ENCODE data around the gene HOXD10. TPM values are rescaled to one million over a fixed set of nuclear protein-coding genes. Genes with fewer than 3 reads are reported as not detected.
A peak's percentile ranks its signal among the peaks of the same experiment; 100 is the strongest.

HOXD10 gene
- total RNA-seq, 1 donor, result not detected

DNA sequence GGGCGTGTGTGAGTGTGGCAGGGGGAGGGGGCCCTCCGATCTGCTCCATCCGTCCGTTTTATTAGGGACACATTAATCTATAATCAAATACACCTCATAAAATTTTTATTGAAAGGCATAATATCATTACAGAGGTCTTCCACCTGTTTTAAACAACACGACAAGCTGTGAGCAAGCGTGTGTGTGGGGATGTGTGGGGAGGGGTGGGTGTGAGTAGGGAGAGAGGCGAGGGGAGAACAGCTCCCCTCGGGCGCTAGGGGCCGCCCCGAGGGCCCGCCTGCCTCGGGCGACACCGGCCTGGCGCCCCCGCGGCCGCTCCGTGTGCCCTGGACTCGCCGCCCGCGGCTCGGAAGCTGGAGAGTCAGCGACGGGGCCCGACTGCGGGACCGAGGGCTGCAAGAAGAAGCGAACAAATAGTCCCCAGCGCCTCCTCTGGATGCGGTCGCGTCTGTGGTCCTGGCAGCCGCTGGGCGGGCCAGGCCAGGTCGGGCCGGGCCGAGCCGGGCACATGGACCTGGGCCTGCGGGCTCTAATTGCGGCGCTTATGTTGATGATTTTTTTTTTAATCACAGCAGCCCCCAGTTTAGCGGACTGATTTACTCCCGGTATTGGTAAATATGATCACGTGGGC, 5.6 kb downstream of the HOXD10 start:
- H2AFZ ChIP-seq (ENCODE audit: low read length), result peak overlapping the region; percentile 76
- no peaks in the 10 kb centered on the region for H3K79me2 ChIP-seq (ENCODE audit: insufficient read depth, low read length)
- H3K4me3 ChIP-seq (ENCODE audit: insufficient read depth, low read length), result peak overlapping the region; percentile 76
- no peaks in the 10 kb centered on the region for H4K20me1 ChIP-seq (ENCODE audit: insufficient read depth, low read length)
- H3K27me3 ChIP-seq (ENCODE audit: insufficient read depth, low read length), result peaks cover 71% of the 10 kb centered on the region
- TF ChIP-seq, protein P1, sequence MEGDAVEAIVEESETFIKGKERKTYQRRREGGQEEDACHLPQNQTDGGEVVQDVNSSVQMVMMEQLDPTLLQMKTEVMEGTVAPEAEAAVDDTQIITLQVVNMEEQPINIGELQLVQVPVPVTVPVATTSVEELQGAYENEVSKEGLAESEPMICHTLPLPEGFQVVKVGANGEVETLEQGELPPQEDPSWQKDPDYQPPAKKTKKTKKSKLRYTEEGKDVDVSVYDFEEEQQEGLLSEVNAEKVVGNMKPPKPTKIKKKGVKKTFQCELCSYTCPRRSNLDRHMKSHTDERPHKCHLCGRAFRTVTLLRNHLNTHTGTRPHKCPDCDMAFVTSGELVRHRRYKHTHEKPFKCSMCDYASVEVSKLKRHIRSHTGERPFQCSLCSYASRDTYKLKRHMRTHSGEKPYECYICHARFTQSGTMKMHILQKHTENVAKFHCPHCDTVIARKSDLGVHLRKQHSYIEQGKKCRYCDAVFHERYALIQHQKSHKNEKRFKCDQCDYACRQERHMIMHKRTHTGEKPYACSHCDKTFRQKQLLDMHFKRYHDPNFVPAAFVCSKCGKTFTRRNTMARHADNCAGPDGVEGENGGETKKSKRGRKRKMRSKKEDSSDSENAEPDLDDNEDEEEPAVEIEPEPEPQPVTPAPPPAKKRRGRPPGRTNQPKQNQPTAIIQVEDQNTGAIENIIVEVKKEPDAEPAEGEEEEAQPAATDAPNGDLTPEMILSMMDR (IDR thresholded peaks at IDR 0.05; ENCODE audit: extremely low read depth, low read depth, low read length), result no peak
- peak; percentile 92 for DNase-seq (ENCODE audit: insufficient read length, low spot score, missing footprints)
- H3K4me2 ChIP-seq (ENCODE audit: insufficient read depth, low read length), result peak overlapping the region; percentile 87
- H3K27ac ChIP-seq (ENCODE audit: low read depth, low read length), result no peak overlapping the region
- peaks cover 6% of the 10 kb centered on the region for H3K4me1 ChIP-seq (ENCODE audit: insufficient read depth, low read length)
- no peaks in the 10 kb centered on the region for H3K36me3 ChIP-seq (ENCODE audit: insufficient read depth, low read length)
- H3K9me3 ChIP-seq (ENCODE audit: low read depth, low read length), result no peaks in the 10 kb centered on the region

DNA sequence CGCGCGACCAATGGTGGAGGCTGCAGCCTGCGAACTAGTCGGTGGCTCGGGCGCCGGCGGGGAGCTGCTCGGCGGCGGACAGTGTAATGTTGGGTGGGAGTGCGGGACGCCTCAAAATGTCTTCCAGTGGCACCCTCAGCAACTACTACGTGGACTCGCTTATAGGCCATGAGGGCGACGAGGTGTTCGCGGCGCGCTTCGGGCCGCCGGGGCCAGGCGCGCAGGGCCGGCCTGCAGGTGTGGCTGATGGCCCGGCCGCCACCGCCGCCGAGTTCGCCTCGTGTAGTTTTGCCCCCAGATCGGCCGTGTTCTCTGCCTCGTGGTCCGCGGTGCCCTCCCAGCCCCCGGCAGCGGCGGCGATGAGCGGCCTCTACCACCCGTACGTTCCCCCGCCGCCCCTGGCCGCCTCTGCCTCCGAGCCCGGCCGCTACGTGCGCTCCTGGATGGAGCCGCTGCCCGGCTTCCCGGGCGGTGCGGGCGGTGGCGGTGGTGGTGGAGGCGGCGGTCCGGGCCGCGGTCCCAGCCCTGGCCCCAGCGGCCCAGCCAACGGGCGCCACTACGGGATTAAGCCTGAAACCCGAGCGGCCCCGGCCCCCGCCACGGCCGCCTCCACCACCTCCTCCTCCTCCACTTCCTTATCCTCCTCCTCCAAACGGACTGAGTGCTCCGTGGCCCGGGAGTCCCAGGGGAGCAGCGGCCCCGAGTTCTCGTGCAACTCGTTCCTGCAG, 6.3 kb downstream of the HOXD10 start, which contains the start of gene HOXD9:
Gene HOXD9, plus strand, starts transcription at position 37 of the 728 bp plus-strand sequence. Its CDS starts 50 bp downstream, at position 87.
- Histone ChIP-seq H3K4me2 (ENCODE audit: insufficient read depth, low read length) (peak within 1 kb of the TSS; percentile 87), H3K36me3 (ENCODE audit: insufficient read depth, low read length) (no peaks in the 10 kb centered on the region), H4K20me1 (ENCODE audit: insufficient read depth, low read length) (no peaks in the 10 kb centered on the region), H3K79me2 (ENCODE audit: insufficient read depth, low read length) (no peaks in the 10 kb centered on the region), H3K27ac (ENCODE audit: low read depth, low read length) (no peak within 1 kb of the TSS), H2AFZ (ENCODE audit: low read length) (peak within 1 kb of the TSS; percentile 76), H3K27me3 (ENCODE audit: insufficient read depth, low read length) (peaks cover 64% of the 10 kb centered on the region), H3K4me1 (ENCODE audit: insufficient read depth, low read length) (peaks cover 9% of the 10 kb centered on the region), H3K9me3 (ENCODE audit: low read depth, low read length) (no peaks in the 10 kb centered on the region), H3K4me3 (ENCODE audit: insufficient read depth, low read length) (peak within 1 kb of the TSS; percentile 76)
- DNase-seq (ENCODE audit: insufficient read length, low spot score, missing footprints), result peak; percentile 97
- TF ChIP-seq, protein P1 (IDR thresholded peaks at IDR 0.05; ENCODE audit: extremely low read depth, low read depth, low read length), result no peak

DNA sequence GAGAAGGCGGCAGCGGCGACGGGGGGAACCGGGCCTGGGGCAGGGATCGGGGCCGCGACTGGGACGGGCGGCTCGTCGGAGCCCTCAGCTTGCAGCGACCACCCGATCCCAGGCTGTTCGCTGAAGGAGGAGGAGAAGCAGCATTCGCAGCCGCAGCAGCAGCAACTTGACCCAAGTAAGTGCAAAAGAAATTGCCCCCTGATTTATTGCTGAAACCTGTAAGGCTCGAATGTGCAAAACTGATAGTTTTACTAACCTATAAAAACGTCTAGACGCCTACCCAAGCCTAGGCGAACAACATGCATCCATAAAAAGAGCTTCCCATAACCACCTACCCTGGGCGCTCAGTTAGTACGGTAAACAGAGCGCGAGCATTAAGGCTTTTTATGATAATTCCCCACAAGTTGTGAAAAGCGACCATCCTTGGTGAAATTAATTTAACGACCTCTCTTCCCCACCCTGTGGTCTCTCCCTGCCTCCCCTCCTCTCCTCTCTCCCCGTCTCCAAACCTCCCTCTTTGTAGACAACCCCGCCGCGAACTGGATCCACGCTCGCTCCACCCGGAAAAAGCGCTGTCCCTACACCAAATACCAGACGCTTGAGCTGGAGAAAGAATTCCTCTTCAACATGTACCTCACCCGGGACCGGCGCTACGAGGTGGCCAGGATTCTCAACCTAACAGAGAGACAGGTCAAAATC, 7.0 kb downstream of the HOXD10 start:
- H3K79me2 ChIP-seq (ENCODE audit: insufficient read depth, low read length), result no peaks in the 10 kb centered on the region
- H3K4me1 ChIP-seq (ENCODE audit: insufficient read depth, low read length), result peaks cover 17% of the 10 kb centered on the region
- no peaks in the 10 kb centered on the region for H3K36me3 ChIP-seq (ENCODE audit: insufficient read depth, low read length)
- peak overlapping the region; percentile 87 for H3K4me2 ChIP-seq (ENCODE audit: insufficient read depth, low read length)
- peak overlapping the region; percentile 76 for H3K4me3 ChIP-seq (ENCODE audit: insufficient read depth, low read length)
- H2AFZ ChIP-seq (ENCODE audit: low read length), result peak overlapping the region; percentile 29
- TF ChIP-seq, protein P1 (IDR thresholded peaks at IDR 0.05; ENCODE audit: extremely low read depth, low read depth, low read length), result no peak
- H3K27me3 ChIP-seq (ENCODE audit: insufficient read depth, low read length), result peaks cover 57% of the 10 kb centered on the region
- no peaks in the 10 kb centered on the region for H4K20me1 ChIP-seq (ENCODE audit: insufficient read depth, low read length)
- peak; percentile 74 for DNase-seq (ENCODE audit: insufficient read length, low spot score, missing footprints)
- no peaks in the 10 kb centered on the region for H3K9me3 ChIP-seq (ENCODE audit: low read depth, low read length)
- H3K27ac ChIP-seq (ENCODE audit: low read depth, low read length), result no peak overlapping the region

All from osteoblast (primary cell).